Chondrocyte (in vitro differentiated cells): ENCODE results near the gene CPD. TPM values are rescaled to one million over a fixed set of nuclear protein-coding genes. Genes with fewer than 3 reads are reported as not detected.

ENCODE experiments used
- DNase-seq: peaks from one replicate; pipeline ENCODE4 v3.0.0; 2021; ENCODE audit warnings: mixed read lengths, low spot score
- H3K27ac Mint-ChIP-seq: one replicate; pipeline ENCODE4 v1.8.0; 2021; ENCODE audit warnings: mild to moderate bottlenecking, moderate library complexity, mixed read lengths; ENCODE audit not compliant: unreplicated experiment
- H3K27me3 Mint-ChIP-seq: 2 replicates; pipeline ENCODE4 v1.8.0; 2021; ENCODE audit warnings: low read depth, mixed read lengths
- H3K36me3 Mint-ChIP-seq: 2 replicates; pipeline ENCODE4 v1.8.0; 2021; ENCODE audit warnings: low read depth, mixed read lengths
- H3K4me1 Mint-ChIP-seq: 2 replicates; pipeline ENCODE4 v1.8.0; 2021; ENCODE audit warnings: low read depth, mild to moderate bottlenecking, mixed read lengths
- H3K4me3 Mint-ChIP-seq: one replicate; pipeline ENCODE4 v1.8.0; 2021; ENCODE audit warnings: mild to moderate bottlenecking, moderate library complexity, mixed read lengths; ENCODE audit not compliant: unreplicated experiment
- H3K9me3 Mint-ChIP-seq: 2 replicates; pipeline ENCODE4 v1.8.0; 2021; ENCODE audit warnings: low read depth, mixed read lengths
- long read RNA-seq: library from polyadenylated mRNA; stranded (forward); transcript quantifications from one replicate; pipeline ENCODE4 v2.0.0, GENCODE V29; 2021
- total RNA-seq: library from RNA; stranded (reverse); gene quantifications from 3 replicates; pipeline ENCODE4 v1.2.1, GENCODE V29; 2021
- TF ChIP-seq, protein P1 (sequence below): fragments of 200-600 bp; sonication (generic); IDR thresholded peaks from 2 replicates; pipeline ENCODE4 v1.5.0; 2021; ENCODE audit warnings: antibody characterized with exemption, mild to moderate bottlenecking, moderate library complexity

Gene CPD
- 76.6 to 96.6 TPM (median 78.1 TPM) in 3 replicates for total RNA-seq
- long read RNA-seq, full-length matches to known transcripts = 115 of 151 reads
- long read RNA-seq, partial matches to known transcripts = 16 of 151 reads
- long read RNA-seq, other reads (novel, unspliced or antisense) = 20 of 151 reads

DNA sequence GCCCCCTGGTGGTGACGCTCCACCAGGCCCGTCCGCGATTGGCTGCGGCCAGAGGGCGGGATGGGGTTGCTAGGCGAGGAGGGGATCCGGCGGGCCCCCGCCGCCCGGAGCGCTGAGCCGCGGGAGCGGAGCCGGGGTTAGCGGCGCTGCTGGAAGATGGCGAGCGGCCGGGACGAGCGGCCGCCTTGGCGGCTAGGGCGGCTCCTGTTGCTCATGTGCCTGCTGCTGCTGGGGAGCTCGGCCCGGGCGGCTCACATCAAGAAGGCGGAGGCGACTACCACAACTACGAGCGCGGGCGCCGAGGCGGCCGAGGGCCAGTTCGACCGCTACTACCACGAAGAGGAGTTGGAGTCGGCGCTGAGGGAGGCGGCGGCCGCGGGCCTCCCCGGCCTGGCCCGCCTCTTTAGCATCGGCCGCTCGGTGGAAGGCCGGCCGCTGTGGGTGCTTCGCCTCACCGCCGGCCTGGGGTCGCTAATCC is at the start of gene CPD:
Gene CPD, plus strand, starts transcription at position 103 of the 478 bp plus-strand sequence. Its CDS starts 54 bp downstream, at position 157.
- H3K27me3 Mint-ChIP-seq = peaks cover 2% of the 10 kb centered on the region
- peak within 1 kb of the TSS; percentile 94 for H3K27ac Mint-ChIP-seq
- no peaks in the 10 kb centered on the region for H3K36me3 Mint-ChIP-seq
- peak; percentile 98 for DNase-seq
- TF ChIP-seq, protein P1, sequence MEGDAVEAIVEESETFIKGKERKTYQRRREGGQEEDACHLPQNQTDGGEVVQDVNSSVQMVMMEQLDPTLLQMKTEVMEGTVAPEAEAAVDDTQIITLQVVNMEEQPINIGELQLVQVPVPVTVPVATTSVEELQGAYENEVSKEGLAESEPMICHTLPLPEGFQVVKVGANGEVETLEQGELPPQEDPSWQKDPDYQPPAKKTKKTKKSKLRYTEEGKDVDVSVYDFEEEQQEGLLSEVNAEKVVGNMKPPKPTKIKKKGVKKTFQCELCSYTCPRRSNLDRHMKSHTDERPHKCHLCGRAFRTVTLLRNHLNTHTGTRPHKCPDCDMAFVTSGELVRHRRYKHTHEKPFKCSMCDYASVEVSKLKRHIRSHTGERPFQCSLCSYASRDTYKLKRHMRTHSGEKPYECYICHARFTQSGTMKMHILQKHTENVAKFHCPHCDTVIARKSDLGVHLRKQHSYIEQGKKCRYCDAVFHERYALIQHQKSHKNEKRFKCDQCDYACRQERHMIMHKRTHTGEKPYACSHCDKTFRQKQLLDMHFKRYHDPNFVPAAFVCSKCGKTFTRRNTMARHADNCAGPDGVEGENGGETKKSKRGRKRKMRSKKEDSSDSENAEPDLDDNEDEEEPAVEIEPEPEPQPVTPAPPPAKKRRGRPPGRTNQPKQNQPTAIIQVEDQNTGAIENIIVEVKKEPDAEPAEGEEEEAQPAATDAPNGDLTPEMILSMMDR = peak; percentile 5
- peak within 1 kb of the TSS; percentile 82 for H3K4me3 Mint-ChIP-seq
- H3K4me1 Mint-ChIP-seq = peaks cover 45% of the 10 kb centered on the region
- H3K9me3 Mint-ChIP-seq = no peaks in the 10 kb centered on the region

DNA sequence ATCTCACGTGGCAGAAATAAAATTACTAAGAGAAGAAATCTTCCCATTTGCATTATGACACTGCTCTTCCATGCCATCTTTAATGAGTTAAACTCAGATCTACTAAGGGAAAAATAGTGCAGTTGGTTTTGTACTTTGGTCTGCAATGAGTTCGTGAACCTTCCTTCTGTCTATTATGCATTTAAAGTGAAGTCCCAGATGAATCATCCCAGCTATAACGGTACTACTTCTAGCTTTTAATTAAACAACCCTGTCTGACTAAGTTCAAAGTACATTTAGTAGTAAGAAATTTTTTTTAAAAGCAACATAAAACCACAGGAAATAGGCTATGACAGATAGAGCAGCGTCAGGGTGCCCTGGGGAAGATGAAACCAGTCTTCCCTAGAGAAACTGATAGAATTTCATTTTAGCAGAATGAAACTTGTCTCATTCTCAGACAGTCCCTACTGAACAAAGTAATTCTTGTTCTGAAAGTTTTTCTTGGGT is 46.6 kb upstream of the CPD start:
- peaks cover 5% of the 10 kb centered on the region for H3K27me3 Mint-ChIP-seq
- H3K4me3 Mint-ChIP-seq = no peak overlapping the region
- no peaks in the 10 kb centered on the region for H3K9me3 Mint-ChIP-seq
- no peak for DNase-seq
- H3K27ac Mint-ChIP-seq = no peak overlapping the region
- TF ChIP-seq, protein P1 = no peak
- peaks cover 10% of the 10 kb centered on the region for H3K4me1 Mint-ChIP-seq
- H3K36me3 Mint-ChIP-seq = no peaks in the 10 kb centered on the region

DNA sequence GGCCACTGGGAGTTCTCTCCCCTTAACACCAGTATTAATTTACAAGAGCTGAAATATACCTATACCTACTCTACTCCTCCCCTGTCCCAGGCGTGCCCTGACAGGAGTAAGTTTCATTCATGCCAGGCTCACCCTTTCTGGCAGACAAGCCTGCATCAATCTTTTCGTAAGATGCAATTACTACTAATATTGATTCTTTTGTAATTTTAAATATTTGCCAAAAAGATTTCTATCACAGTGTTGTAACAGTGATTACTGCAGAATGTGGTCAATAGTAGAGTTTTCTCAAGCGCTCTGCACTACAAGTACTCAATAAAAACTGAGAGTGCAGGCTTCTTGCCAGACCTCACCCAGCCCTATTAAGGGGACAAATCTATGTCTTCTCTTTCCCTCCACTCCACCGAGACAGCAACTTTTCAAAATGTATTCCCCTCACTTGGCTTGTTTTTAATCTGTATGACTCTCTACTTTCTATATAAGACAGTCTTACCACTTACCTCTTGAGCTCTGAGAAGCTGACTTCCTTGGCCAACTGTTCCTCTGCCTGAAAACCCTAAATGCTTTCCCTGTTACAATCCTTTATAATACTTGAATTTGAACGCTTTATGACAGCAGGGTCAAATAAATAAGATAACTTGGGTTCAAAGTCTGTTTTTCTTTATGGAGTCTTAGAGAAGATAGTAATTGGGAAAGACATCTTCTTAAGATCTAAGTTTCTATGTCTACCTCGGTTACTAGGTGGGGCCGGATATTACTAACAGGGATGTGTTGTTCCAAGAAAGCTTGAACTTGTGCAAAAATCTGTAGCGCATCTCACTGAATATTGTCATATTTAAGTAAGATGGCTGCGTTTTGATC is 45.0 kb upstream of the CPD start, which contains the start of gene TMIGD1:
Gene TMIGD1, minus strand, starts transcription at position 555 of the 858 bp plus-strand sequence. CDS start 1,924 bp downstream, outside the sequence.
- no peak within 1 kb of the TSS for H3K27ac Mint-ChIP-seq
- H3K4me1 Mint-ChIP-seq = peaks cover 10% of the 10 kb centered on the region
- TF ChIP-seq, protein P1 = no peak
- no peaks in the 10 kb centered on the region for H3K36me3 Mint-ChIP-seq
- H3K9me3 Mint-ChIP-seq = no peaks in the 10 kb centered on the region
- H3K27me3 Mint-ChIP-seq = peaks cover 5% of the 10 kb centered on the region
- DNase-seq = no peak
- no peak within 1 kb of the TSS for H3K4me3 Mint-ChIP-seq

DNA sequence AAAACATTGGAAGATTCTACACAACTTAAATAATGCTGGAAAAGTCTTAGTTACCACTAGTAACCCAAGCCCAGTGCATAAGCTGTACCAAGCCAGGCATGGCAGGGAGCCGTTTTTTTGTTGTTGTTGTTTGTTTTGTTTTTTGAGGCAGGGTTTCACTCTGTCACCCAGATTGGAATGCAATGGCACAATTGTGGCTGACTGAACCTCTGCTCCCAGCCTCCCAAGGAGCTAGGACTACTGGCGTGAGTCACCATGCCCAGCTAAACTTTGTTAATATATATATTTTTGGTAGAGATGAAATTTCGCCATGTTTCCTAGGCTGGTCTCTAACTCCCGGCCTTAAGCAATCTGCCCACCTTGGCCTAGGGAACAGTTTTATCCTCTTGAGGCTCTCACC is 44.3 kb upstream of the CPD start:
- H3K4me3 Mint-ChIP-seq = no peak overlapping the region
- TF ChIP-seq, protein P1 = no peak
- H3K9me3 Mint-ChIP-seq = no peaks in the 10 kb centered on the region
- H3K27ac Mint-ChIP-seq = no peak overlapping the region
- no peaks in the 10 kb centered on the region for H3K36me3 Mint-ChIP-seq
- no peak for DNase-seq
- peaks cover 12% of the 10 kb centered on the region for H3K4me1 Mint-ChIP-seq
- peaks cover 1% of the 10 kb centered on the region for H3K27me3 Mint-ChIP-seq
